ENCODE results near the gene BTBD9. TPM values are rescaled to one million over a fixed set of nuclear protein-coding genes. Genes with fewer than 3 reads are reported as not detected.

Gene BTBD9
- total RNA-seq, 1 donor from 2014 or later = 10.3 TPM

GRCh38 chr6:38185244-38185643, 454.5 kb downstream of the BTBD9 start:
- H3K27ac Mint-ChIP-seq (ENCODE audit: unreplicated experiment) = no peak overlapping the region

GRCh38 chr6:38184585-38185080, 455.1 kb downstream of the BTBD9 start:
- no peak for DNase-seq (ENCODE audit: low spot score)
- peaks cover 13% of the 10 kb centered on the region for H3K4me1 Mint-ChIP-seq (ENCODE audit: unreplicated experiment)
- no peak overlapping the region for H3K27ac Mint-ChIP-seq (ENCODE audit: unreplicated experiment)
- TF ChIP-seq CTCF (IDR thresholded peaks at IDR 0.05; ENCODE audit: unreplicated experiment) = no peak
- no peak overlapping the region for H3K4me3 Mint-ChIP-seq (ENCODE audit: unreplicated experiment)
- H3K27me3 Mint-ChIP-seq (ENCODE audit: unreplicated experiment) = peaks cover 8% of the 10 kb centered on the region
- H3K36me3 Mint-ChIP-seq (ENCODE audit: low read depth, unreplicated experiment) = peaks cover 3% of the 10 kb centered on the region
- no peaks in the 10 kb centered on the region for H3K9me3 Mint-ChIP-seq (ENCODE audit: unreplicated experiment)

More at GRCh38 chr6:38185244-38185643, 454.5 kb downstream of the BTBD9 start:
- Mint-ChIP-seq H3K4me1 (ENCODE audit: unreplicated experiment) (peaks cover 13% of the 10 kb centered on the region), H3K27me3 (ENCODE audit: unreplicated experiment) (peaks cover 8% of the 10 kb centered on the region), H3K4me3 (ENCODE audit: unreplicated experiment) (no peak overlapping the region), H3K36me3 (ENCODE audit: low read depth, unreplicated experiment) (peaks cover 3% of the 10 kb centered on the region), H3K9me3 (ENCODE audit: unreplicated experiment) (no peaks in the 10 kb centered on the region)
- no peak for TF ChIP-seq CTCF (IDR thresholded peaks at IDR 0.05; ENCODE audit: unreplicated experiment)
- DNase-seq (ENCODE audit: low spot score) = no peak

GRCh38 chr6:38183856-38184584, 455.7 kb downstream of the BTBD9 start:
- DNase-seq (ENCODE audit: low spot score) = no peak
- Mint-ChIP-seq H3K27me3 (ENCODE audit: unreplicated experiment) (peaks cover 8% of the 10 kb centered on the region), H3K36me3 (ENCODE audit: low read depth, unreplicated experiment) (peaks cover under 1% of the 10 kb centered on the region), H3K4me3 (ENCODE audit: unreplicated experiment) (no peak overlapping the region), H3K27ac (ENCODE audit: unreplicated experiment) (no peak overlapping the region), H3K4me1 (ENCODE audit: unreplicated experiment) (peaks cover 11% of the 10 kb centered on the region), H3K9me3 (ENCODE audit: unreplicated experiment) (no peaks in the 10 kb centered on the region)
- no peak for TF ChIP-seq CTCF (IDR thresholded peaks at IDR 0.05; ENCODE audit: unreplicated experiment)

- Mint-ChIP-seq H3K27me3 (ENCODE audit: unreplicated experiment) (peaks cover 7% of the 10 kb centered on the region), H3K27ac (ENCODE audit: unreplicated experiment) (no peak overlapping the region), H3K4me3 (ENCODE audit: unreplicated experiment) (no peak overlapping the region), H3K9me3 (ENCODE audit: unreplicated experiment) (no peaks in the 10 kb centered on the region), H3K36me3 (ENCODE audit: low read depth, unreplicated experiment) (no peaks in the 10 kb centered on the region), H3K4me1 (ENCODE audit: unreplicated experiment) (peaks cover 16% of the 10 kb centered on the region)
- no peak for TF ChIP-seq CTCF (IDR thresholded peaks at IDR 0.05; ENCODE audit: unreplicated experiment)
- no peak for DNase-seq (ENCODE audit: low spot score)
Measured at GRCh38 chr6:38182426-38182825, 457.3 kb downstream of the BTBD9 start.

- Mint-ChIP-seq H3K27me3 (ENCODE audit: unreplicated experiment) (peaks cover 4% of the 10 kb centered on the region), H3K9me3 (ENCODE audit: unreplicated experiment) (no peaks in the 10 kb centered on the region), H3K4me1 (ENCODE audit: unreplicated experiment) (peaks cover 15% of the 10 kb centered on the region), H3K4me3 (ENCODE audit: unreplicated experiment) (peak overlapping the region; percentile 40), H3K36me3 (ENCODE audit: low read depth, unreplicated experiment) (no peaks in the 10 kb centered on the region), H3K27ac (ENCODE audit: unreplicated experiment) (no peak overlapping the region)
- no peak for DNase-seq (ENCODE audit: low spot score)
- no peak for TF ChIP-seq CTCF (IDR thresholded peaks at IDR 0.05; ENCODE audit: unreplicated experiment)
Measured at GRCh38 chr6:38180586-38180985, 459.1 kb downstream of the BTBD9 start.

All from endothelial cell (in vitro differentiated cells).